Measurements from ENCODE around the gene FAM107B.

The FAM107B gene

DNA sequence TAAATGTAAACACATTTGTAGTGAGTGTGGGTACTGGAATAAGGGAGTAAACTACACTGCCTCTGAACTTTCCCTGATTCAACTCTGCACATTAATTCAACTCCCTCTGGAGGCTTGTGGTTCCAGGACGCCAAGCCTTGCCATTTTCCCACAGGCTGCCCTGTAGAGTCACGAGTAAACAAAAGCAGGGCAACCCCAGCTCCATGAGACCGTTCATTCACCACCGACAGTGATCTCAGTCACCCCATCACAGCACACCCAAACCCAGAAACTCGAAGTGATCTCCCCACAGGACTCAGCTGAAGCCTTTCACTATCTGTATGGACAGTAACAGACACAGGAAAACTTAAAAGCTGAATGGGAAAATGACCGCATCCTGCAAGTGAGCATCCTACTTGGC, 225.2 kb downstream of the FAM107B start:
- DNase-seq, result no peak

DNA sequence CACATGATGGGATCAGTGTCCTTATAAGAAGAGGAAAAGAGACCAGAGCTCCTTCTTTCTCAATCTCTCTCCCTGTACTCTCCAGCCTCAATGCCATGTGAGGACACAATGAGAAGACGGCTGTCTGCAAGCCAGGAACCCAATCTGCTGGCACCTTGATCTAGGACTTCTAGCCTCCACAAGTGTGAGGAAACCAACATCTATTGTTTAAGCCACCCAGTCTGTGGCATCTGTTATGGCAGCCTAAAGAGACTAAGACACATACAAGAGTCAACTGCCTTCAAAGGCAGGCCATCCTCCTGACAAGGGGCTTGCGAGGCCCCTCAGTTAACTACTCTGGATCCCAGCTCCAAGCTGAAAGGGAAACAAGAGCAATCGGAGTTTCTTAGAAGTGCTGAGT, 225.7 kb downstream of the FAM107B start:
- no peak for DNase-seq

DNA sequence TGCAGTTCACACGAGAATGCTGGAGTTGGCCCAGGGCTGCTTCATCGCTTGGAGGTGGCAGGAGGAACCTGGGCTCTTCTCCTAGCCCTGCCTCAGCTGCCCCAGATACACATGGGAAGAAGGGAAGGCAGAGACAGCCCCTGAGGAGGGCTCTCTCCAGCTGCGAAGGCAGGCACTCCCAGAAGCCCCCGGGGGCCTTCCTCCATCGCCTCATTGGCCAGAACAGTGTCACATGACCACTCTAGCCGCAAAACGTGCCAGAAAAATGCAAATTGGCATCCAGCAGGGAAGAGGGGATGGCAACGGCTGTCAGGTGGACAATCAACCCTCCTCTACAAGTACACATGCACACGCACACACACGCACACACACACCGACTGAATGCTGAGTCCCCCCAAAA, 226.2 kb downstream of the FAM107B start:
- no peak for DNase-seq

DNA sequence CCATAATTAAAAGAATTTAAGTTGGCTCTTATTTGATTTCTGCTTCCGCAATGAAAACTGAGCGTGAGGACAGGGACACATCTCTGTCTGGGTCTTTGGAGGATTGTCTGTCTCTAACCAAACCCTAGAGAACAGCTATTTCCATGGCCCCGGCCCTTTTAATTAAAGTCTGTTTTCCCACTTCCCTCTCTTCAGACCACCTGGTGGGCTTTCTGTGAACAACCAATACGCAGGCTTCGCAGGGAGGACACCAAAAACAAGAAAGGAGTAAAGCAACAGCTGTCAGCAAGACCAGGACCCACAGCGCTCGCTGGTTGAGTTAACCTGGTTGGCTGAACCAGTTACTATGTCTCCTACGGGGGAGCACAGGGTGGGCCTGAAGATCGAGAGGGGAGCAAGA, 226.9 kb downstream of the FAM107B start:
- no peak for DNase-seq

DNA sequence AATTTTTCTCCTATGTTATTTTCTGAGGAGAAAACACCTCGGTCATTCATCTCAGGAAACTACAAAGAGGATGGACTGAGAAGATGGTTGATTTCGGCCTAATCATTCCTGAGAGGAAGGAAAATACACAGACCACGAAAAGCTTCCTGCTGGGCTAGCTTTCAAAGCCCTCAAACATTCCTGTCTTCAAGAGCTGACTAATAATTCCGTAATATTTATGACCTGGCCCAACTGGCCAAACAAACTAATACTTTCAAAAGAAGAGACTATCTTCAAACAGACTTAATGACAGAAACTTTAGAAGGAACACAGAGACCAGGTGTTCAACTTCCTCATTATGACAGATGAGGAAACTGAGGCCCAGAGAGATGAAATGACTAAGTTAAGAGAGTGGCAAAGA, 228.9 kb downstream of the FAM107B start:
- no peak for DNase-seq

DNA sequence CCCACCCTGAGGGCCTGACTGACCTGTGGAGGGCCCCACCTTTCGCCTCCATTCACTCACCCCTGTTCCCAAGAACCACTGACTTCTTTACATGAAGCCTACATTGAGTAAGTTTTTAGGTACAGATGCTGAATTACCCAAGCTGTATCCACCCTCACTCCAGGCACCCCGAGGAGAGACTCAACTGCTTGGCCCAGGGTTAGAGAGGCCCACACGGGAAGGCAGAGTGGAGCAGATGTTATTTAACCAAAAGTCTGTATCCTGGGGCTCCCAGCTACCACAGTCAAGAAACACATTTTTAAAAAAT, 230.8 kb downstream of the FAM107B start:
- DNase-seq, result no peak

DNA sequence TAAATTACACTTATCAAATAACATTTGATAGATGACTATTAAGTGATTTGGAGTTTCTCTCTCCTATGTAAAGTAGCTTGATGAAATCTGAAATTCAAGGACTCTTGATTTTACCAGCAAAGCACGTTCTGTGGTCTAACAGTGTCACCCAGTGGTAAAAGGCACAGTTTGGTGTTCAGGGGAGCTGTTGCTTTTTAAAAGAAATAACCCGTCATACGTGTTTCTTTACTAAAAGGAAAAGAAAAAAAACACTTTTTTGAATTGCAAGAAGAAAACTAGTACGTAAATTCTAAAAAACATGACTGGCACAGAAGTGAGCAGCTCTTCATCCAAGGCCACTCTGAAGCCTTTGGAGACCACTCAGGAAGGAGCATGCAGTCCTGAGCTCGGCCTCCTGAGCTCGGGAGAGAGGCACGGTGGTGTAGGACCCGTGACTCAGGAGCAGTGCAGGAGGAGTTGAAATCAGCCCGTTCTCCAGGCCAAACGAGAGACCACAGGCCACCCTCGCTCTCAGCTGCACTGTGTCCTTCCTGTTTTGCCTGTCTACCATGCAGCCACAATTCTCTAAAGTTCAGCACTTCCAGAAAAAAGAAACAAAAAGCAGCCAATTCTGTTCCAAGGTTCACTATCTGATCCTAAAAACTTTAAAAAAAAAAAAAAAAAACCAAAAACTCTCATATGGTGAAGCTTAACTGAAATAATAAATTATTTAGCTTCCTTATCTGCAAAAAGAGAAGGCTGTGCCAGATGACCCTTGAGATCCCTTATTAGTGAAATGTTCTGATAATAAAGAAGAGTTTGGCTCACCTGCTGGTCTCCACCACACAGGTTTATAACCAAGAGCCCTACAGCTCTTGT, 231.4 kb downstream of the FAM107B start:
- no peak for DNase-seq

DNA sequence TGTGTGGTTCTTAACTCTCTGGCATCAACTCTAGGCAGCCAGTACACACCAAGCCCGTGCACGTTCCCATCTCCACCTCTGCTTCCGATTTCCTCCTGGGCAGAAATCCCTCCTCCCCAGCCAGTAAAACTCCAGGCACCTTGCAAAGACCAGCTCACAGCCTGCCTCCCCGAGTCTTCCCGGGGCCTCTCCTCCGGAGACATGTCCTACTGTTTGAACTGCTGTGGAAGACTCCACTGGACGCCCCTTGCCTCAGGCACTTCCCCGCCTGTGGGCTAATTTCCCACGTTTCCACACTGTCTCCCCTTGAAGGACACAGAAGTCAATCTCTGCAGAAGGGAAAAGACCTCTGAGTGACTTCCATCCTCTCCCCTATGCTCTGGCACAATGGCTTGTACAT, 233.3 kb downstream of the FAM107B start:
- DNase-seq, result no peak

DNA sequence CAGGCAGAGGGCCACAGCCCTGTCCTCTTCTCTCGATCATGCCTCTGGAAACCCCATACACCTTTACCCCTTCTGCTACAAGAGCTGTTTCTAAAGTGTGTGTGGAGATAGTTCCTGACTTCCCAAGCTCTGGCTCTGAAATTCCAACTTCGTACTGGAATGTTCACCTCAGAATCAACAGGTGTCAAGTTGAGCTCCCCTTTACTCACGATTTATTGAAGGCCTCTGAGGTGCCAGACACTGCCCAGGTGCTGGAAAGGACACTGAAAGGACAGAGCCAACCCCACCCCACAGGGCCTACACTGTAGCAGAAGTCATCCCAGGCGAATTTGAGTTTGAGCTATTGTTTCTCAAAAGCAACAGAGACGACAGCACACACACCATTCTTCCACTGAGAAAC, 234.1 kb downstream of the FAM107B start:
- no peak for DNase-seq

DNA sequence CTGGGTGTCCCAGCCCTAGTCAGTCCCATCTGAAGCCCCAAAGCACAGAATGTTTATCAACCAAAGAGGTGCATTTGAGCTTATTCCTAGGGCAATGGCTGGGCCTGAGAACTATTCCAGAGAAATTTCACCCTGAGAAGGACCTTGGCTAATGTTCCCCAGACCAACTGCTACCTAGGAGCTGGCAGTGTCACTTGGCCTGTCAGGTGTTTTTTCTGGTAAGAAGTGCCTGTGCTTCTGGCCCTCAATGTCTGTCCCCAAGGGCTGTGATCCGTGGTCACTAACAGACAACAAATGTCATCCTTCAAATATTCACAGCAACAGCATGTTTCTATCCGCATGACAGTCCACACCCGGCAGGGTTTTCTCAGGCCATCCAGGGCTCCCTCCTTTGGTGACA, 234.6 kb downstream of the FAM107B start:
- no peak for DNase-seq

DNA sequence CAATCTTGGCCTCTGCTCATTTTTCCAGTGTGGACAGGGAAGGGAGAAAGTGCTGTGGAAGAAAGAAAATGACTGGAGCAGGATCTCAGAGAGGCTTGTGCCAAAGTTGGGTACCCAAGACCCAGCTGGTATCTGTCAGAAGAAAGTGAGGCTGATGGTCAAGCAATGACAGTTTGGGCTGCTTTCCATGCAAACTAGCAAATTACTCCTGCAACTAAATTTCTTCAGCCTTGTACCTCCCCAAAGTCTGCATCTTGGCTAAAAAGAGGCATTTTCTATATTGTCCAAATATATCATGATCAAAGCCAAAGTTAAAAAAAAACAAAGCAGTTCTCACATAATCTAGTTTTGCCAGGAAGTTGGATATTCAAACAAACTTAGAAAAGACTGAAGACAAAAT, 235.5 kb downstream of the FAM107B start:
- no peak for DNase-seq

DNA sequence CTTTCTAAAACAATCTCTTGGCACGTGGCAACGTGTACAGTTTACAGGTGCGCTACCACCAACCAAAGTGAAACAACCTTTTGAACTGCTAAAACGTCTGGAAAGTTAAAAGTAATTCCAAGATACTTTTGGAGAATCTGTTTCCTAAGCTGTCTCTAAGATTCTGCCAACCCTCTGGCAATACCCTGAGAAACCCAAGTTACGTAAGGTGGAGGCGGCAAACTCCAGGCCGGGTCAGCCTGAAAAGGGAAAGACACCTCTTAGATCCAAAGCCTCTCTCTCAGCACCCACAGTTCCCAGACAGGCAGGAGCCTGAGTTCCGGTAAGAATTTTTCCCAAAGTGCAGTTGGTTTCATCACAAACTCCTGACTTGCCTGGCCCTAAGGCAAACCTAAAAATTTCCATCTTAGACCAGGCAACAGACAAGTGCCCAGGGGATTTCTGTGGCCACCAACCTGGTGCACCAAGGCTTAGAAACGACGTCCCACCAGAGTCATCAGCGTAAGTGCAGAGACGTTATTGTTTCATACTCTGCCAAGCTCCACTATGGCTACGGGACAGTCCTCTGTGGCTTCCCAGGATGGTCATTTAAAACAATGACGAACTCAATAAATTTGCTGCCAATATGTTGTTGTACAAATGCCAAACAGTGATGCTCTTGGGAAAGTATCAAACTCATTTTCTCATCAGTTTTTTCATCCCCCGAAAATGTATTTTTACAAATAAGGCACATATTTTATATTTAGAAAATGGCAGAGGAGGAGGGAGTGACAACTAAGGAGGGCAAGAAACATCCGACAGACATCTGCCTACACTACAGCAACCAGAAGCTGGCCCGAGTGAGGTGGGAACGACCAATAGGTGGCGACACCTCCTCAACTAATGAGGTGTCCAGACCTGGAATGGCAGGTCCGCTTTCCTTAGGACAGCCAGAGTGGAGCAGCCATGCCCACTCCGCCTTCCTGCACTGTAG, 238.2 kb downstream of the FAM107B start:
- DNase-seq, result peak; percentile 23

DNA sequence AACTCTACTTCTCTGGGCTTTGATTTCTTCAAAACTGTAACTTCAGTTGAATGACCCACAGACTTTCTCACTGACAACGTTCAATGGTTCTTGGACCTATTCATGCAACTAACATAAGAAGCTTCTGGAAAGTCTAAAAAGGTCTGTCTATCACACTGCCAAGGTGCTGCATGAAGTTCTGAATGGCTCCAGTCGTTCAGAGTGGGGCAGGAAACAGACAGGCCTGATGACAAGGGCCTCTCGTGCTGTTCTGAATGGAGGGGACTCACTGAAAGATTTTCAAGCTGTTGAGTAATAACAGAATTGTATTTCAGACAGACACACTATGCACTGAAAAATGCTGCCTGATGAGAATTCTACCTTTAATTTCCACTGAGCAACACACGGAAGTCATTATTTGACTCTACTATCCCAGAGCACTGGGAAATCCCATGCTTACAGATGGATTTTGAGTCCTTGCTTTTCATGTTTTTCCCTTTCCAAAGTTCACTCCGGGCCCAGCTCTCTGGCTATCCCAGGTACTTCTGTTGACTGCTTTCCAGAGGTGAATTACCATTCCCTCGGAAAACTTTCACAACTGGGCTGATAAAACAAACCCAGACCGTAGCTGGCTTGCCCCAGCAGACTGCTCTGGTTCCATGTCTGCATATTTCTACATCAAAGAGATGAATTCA, 239.1 kb downstream of the FAM107B start:
- no peak for DNase-seq

DNA sequence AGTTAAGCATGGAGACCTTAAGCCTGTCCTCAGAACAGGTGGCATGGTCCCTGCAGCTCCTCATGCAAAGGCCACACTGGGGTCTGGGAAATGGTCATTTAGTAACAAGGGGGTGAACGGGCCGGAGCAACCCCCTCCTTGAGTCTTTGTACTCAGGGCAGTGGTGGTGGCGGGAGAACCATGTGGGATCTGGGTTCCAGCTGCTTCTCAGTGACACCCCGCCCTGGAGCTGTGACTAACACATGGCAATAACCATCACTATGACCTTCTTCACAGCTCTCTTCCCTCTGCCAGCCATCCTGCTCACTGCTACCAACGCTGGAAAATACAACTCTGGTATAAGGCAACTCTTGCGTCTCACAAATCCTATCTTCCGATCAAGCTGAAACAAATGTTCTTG, 240.5 kb downstream of the FAM107B start:
- DNase-seq, result no peak

DNA sequence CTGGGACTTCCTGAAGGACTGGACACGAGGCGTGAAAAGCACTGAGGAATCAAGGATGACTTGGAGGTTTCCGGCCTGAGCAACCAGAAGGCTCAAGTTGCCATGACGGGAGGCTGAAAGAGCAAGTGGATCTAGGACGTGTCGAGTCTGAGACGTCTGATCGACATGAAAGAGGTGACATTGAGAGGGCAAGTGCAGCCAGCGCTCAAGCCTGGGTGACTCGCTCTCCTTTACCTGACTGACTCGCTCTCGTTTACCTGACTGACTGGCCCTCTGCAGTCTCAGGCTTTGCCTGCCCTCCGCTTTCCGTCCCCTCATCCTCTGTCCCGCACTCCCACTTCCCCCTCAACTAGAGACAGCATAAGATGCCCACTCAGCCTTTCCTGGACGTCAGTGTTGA, 241.4 kb downstream of the FAM107B start:
- DNase-seq, result no peak

DNA sequence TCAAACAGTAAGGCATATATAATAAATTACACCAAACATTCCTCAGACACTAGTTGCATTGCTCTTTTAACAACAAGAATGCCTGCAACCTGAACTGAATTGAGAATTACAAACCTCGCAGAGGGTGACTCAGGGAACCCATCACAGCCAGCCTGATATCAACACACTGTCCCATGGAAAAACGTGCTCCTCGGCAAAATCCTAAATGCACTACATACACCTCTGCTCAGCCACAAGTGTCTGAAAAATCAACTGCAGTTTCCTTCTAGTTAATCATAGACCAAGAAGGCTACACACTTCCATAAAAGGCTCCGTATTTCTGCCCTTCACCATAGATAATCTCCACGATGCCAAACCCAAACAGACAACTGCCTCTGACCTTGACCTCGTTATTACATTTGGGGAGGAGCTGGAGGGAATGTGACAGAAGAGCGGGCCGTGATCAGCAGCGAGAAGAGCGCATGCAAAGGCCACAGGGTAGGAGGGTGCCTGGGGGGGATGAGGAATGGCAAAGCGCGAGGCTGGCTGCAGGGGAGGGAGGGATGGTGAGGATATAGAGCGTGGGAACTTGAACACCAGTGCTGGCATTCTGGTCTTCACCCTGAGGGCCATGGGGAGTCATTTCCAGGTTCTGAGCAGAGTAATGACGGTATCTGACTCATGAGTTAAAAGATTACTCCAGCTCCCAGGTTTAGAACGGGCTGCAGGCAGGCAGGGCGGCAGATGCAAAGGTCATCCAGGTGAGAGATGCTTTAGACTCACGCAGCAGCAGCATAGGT, 242.0 kb downstream of the FAM107B start:
- DNase-seq, result no peak

DNA sequence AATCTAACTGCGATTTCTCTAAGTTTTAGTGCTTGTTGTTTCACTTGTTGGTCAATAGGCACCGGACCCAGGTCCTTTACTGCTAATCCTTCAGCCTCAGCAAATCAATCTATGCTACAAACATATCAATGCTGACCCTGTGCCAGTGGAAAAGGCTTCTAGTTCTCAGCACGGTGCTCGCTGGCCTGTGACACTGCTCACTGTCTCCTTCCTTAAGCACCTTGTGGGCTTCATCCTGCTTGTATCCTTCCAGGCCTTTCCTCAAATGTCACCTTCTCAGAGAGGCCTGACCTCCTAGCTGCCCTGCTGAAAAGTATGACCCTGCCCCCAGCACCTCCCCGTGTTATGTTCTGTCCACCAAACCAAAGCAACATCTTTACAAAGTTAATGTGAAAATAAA, 242.7 kb downstream of the FAM107B start:
- no peak for DNase-seq

DNA sequence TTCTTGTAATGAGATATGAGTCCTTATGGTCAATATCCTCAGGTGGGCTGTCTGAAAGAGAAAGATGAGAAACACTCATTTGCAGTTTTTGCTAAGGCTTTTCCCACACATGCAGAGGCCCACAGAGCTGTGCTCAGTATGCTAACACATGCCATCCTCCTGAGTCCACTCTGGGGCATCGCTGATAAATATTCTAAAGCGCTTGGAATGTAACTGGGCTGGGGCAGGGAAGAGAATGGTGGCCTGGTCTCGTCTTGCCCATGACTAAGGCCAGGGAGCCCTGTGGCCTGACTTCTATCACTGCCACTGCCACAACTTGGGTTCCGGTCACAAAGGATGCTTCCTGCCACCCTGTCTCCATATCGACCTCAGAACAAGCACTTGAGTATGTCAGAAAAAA, 244.2 kb downstream of the FAM107B start:
- DNase-seq, result no peak

DNA sequence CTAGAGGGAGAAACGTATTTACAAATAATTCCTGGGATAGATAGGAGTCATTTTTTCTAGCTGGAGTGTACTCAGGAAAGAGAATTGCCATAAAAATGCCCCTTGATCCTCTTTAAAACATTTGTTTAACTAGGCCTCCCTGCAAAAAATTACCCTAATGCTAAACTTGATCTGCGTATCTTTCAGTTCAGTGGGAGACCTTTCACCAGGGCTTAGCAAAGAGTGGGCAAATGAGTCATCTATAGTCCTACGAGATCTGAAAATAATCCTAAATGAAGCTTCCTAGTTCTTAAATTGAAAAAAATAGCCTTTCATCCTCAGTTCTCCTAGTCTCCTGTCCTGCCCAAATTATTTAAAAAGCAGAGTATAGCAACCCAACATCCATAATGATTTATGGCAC, 245.3 kb downstream of the FAM107B start:
- no peak for DNase-seq

DNA sequence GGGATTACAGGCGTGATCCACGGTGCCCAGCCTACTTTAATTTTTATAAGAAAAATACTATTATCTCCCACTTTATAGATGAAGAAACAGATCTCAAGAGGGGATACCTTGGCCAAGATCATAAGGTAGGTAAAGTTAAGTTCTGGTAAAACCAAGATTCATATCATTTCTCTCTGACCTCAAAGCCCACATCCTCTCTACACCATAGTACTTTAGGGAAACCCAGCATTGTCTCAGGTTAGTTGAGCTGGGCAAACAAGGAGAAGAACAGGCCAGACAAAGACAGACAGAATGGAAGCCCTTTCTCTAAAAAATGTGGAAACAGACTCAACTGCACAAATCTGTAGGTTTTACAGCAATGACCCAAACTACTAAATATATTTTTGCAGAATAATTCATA, 246.2 kb downstream of the FAM107B start:
- DNase-seq, result no peak

DNA sequence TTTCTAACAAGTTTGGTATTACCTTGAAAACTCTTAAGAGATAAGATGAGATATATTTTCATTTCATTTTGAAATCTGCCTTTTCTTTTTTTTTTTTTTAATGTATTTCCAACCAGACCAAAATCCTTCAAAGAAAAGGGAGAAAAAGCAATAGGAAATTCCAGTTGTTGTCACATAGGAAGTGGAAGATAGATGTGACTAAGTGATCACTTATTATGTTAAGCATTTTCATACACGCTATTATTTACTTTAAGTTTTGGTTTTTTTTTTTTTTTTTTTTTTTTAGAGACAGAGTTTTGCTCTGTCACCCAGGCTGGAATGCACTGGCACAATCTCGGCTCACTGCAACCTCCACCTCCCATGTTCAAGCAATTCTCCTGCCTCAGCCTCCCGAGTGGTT, 246.8 kb downstream of the FAM107B start:
- no peak for DNase-seq

DNA sequence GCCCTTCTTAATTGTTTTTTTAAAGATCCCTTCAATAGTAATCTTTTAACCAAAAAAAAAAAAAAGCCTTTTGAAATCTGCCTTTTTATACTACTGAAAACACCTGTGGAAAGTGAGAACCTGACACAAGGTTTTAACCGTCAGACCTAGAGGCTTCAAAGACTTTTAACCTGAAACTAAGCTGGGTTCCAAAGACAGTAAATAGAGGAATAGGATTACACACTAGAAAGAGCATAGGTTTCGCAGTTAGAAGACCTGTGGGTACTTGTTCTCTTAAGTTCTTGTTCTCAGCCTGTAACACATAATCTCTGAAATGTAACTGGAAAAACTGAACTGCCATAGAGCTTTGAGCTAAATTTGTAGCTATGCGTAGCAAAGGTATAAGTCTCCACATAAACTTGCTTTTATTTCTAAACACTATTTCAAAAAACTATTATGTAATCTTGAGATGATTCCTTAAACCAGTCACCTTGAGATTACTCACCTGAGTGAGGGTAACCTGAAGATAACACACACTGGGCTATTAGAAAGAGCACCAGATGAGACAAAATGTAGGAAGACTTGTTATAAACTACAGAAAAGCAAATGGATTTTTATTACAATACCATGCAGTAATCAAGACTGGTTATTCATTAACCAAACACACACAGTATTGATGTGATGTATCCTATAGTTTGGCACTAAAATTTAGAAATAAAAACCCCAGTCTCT, 247.4 kb downstream of the FAM107B start:
- DNase-seq, result no peak
